GM12872 (cell line): ENCODE results near the gene CTNND2.

Experiments used
- CTCF ChIP-seq: IDR thresholded peaks from 3 replicates; pipeline ENCODE4 v1.5.1; 2011; ENCODE audit warnings: low read depth, mild to moderate bottlenecking, low read length, moderate library complexity; ENCODE audit not compliant: insufficient read depth

Gene CTNND2

GRCh38 chr5:11026543-11026942, 877.7 kb downstream of the CTNND2 start:
- TF ChIP-seq CTCF: no peak

- no peak for TF ChIP-seq CTCF
These were observed 880.3 kb downstream of the CTNND2 start for GRCh38 chr5:11023945-11024344.

- TF ChIP-seq CTCF: no peak
These were observed 890.5 kb downstream of the CTNND2 start for GRCh38 chr5:11013793-11014192.

GRCh38 chr5:11012295-11012694, 892.0 kb downstream of the CTNND2 start:
- no peak for TF ChIP-seq CTCF

GRCh38 chr5:11010429-11011210, 893.6 kb downstream of the CTNND2 start:
- TF ChIP-seq CTCF: no peak

GRCh38 chr5:11009576-11009975, 894.7 kb downstream of the CTNND2 start:
- no peak for TF ChIP-seq CTCF

GRCh38 chr5:11007269-11007870, 896.9 kb downstream of the CTNND2 start:
- TF ChIP-seq CTCF: no peak
